Measurements from ENCODE around the gene GRIK3. TPM values are rescaled to one million over a fixed set of nuclear protein-coding genes. Genes with fewer than 3 reads are reported as not detected.

GRIK3 gene
- total and polyA plus RNA-seq, 12 donors, result 0.09 to 3.1 (median 0.69) TPM

DNA sequence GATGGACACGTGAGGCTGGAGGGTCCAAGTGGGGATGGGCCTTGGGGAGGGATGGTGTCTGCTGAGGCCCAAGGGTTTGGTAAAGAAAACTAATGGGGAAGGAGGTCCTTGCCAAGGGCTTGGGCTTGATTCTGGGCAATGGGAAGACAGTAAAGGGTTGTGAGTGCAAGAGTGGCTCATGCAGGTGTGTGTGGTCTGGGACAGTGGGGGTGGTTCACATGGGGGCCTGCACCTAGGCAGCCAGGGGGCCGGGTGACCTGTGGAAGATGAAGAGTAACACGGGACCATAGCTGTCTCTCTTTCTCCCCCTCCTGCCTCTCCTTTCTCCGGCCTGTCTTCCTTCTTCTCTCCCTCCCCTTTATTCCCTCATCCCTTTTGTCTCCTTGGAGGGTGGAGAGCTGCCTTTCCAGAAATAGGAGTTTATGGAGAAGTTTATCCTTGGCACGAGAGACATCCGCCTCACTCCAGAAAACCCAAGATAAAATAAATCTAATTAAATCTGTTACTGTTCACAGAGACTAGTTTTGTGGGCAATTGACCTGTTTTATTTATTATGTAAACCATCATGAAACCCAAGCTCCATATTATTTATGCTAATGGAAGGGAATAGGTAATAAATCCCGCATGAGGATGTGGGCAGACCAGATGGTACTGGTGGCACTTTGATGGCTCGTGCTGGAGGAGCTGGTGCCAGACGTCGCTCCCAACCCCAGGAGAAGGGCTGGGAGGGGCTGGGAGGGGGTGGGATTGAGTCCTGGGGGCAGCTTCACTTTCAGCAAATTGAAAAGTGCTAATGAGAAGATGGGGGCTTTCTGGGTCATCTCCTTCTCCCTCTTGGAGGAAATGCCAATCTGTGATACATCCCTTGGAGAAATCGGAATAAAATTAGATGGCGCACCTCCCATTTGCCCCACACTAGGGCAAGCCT is 278.7 kb downstream of the GRIK3 start:
- TF ChIP-seq POLR2A (IDR thresholded peaks at IDR 0.05), result no peak
- TF ChIP-seq, protein P1, sequence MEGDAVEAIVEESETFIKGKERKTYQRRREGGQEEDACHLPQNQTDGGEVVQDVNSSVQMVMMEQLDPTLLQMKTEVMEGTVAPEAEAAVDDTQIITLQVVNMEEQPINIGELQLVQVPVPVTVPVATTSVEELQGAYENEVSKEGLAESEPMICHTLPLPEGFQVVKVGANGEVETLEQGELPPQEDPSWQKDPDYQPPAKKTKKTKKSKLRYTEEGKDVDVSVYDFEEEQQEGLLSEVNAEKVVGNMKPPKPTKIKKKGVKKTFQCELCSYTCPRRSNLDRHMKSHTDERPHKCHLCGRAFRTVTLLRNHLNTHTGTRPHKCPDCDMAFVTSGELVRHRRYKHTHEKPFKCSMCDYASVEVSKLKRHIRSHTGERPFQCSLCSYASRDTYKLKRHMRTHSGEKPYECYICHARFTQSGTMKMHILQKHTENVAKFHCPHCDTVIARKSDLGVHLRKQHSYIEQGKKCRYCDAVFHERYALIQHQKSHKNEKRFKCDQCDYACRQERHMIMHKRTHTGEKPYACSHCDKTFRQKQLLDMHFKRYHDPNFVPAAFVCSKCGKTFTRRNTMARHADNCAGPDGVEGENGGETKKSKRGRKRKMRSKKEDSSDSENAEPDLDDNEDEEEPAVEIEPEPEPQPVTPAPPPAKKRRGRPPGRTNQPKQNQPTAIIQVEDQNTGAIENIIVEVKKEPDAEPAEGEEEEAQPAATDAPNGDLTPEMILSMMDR (IDR thresholded peaks at IDR 0.05), result no peak
- Histone ChIP-seq H3K27ac (no peak overlapping the region), H3K36me3 (replicated peaks in 1 of 2) (no peaks in the 10 kb centered on the region), H3K4me1 (replicated peaks in 1 of 2) (no peaks in the 10 kb centered on the region), H3K27me3 (peaks cover 4% of the 10 kb centered on the region), H3K4me3 (no peak overlapping the region), H3K9me3 (replicated peaks in 1 of 3) (no peaks in the 10 kb centered on the region)
- WGBS, 4 donors, result 74 to 78% (median 75%) methylated on average over 12 of the region's 12 CpGs
- intact Hi-C loops (cut with DNase I), result no loop called here
- no peak for DNase-seq

DNA sequence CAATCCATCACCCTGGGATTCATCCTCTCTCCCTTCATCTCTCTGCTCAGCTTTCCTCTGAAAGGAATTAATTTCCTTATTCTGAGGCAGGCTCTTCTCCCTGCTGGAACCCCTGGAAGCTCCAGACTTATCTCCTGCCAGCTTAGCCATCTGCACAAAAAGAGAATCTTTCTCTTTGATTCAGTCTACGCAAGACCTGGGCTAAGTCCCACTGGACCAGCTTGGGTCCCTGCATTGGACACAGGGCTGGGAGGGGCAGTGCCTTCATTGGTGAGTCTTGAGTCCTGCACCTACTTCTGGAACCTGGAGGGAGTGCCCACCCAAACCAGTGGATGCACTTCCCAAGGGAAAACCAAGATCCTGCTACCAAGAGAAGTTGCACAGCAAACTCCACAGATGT is 279.9 kb downstream of the GRIK3 start:
- Histone ChIP-seq H3K4me3 (no peak overlapping the region), H3K27me3 (no peaks in the 10 kb centered on the region), H3K9me3 (replicated peaks in 1 of 3) (no peaks in the 10 kb centered on the region), H3K4me1 (replicated peaks in 1 of 2) (no peaks in the 10 kb centered on the region), H3K27ac (no peak overlapping the region), H3K36me3 (replicated peaks in 1 of 2) (no peaks in the 10 kb centered on the region)
- TF ChIP-seq, protein P1 (IDR thresholded peaks at IDR 0.05), result no peak
- TF ChIP-seq POLR2A (IDR thresholded peaks at IDR 0.05), result no peak
- WGBS, 4 donors, result 80 to 100% (median 94%) methylated on average over 1 of the region's 1 CpG
- DNase-seq, result no peak
- intact Hi-C loops (cut with DNase I), result no loop called here

DNA sequence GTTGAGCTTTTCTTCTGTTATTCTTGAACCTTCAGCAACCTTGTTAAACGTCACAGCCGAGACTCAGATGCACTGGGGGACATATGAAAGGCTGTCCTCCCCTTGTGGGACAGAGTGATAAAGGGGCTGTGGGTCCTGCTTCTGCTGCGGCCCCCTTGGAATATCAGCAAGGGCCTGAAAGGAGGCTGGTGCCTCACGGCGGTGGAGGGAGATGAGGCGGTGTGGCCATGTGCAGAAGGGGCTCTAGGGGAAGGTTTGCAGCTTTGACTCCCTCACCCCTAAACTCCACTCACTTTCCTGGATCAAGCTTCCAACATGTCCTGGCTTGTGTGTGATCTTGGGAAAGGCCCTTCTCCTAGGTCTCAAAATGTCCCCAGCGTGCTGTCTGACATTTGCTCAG is 280.9 kb downstream of the GRIK3 start:
- H3K9me3 ChIP-seq (replicated peaks in 1 of 3), result no peaks in the 10 kb centered on the region
- 57 to 82% (median 73%) methylated on average over 6 to 7 of the region's 7 CpGs for WGBS, 4 donors
- intact Hi-C loops (cut with DNase I), result no loop called here
- DNase-seq, result no peak
- no peaks in the 10 kb centered on the region for H3K27me3 ChIP-seq
- no peak overlapping the region for H3K4me3 ChIP-seq
- H3K36me3 ChIP-seq (replicated peaks in 1 of 2), result no peaks in the 10 kb centered on the region
- TF ChIP-seq POLR2A (IDR thresholded peaks at IDR 0.05), result no peak
- TF ChIP-seq, protein P1 (IDR thresholded peaks at IDR 0.05), result no peak
- no peak overlapping the region for H3K27ac ChIP-seq
- no peaks in the 10 kb centered on the region for H3K4me1 ChIP-seq (replicated peaks in 1 of 2)

DNA sequence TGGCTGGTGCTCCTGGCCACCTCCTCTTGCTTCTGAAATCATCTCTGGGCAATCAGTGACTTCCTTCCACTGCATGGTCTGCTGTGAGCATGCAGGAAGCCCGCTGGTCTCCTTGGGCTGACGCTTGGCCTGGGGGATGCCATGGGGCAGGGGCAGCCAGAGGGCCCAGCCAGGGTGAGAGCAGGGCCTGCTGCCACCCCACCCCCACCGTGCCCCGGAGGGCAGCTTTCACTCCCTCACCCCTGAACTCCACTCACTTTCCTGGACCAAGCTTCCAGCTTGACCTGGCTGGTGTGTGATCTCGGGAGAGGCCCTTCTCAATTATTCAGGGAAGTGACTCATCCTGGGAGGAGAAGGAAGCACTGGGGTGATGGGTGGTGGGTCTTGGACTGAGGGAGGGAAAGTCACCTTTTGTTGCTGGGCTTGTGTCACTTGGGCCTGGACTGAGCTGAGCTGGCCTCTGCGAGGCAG is 281.4 kb downstream of the GRIK3 start:
- Histone ChIP-seq H3K4me3 (no peak overlapping the region), H3K27me3 (no peaks in the 10 kb centered on the region), H3K27ac (no peak overlapping the region), H3K36me3 (replicated peaks in 1 of 2) (no peaks in the 10 kb centered on the region), H3K4me1 (replicated peaks in 1 of 2) (no peaks in the 10 kb centered on the region), H3K9me3 (replicated peaks in 1 of 3) (no peaks in the 10 kb centered on the region)
- intact Hi-C loops (cut with DNase I), result no loop called here
- 56 to 88% (median 65%) methylated on average over 2 to 6 of the region's 6 CpGs for WGBS, 4 donors
- TF ChIP-seq, protein P1 (IDR thresholded peaks at IDR 0.05), result no peak
- TF ChIP-seq POLR2A (IDR thresholded peaks at IDR 0.05), result no peak
- DNase-seq, result no peak
